K562 (cell line): Measurements from ENCODE around the gene ACSM6. TPM values are rescaled to one million over a fixed set of nuclear protein-coding genes. Genes with fewer than 3 reads are reported as not detected.

Experiments
- ATAC-seq: fragments of 200-7000 bp; cut with Tn5 transposase; 3 replicates; pipeline ENCODE4 v1.9.1; 2020; ENCODE audit warnings: moderate library complexity
- BruUV-seq: library from RNA; stranded (reverse); fragments of 400-500 nt; replicated peaks from 2 replicates; lab custom pipeline; 2021; lab: Mats Ljungman, UMichigan
- CTCF ChIA-PET: fragments of 300-600 bp; formaldehyde crosslinking; extraction: SDS; loops from one replicate; lab custom pipeline; 2021; ENCODE audit warnings: low intra/inter-chr PET ratio; lab: Yijun Ruan, JAX
- POLR2A ChIA-PET: fragments of 300-600, 350-650 bp; sonication (Branson Sonifier 250); formaldehyde crosslinking; extraction: SDS; loops from one replicate; lab custom pipeline; 2021; ENCODE audit warnings: antibody characterized with exemption, inconsistent platforms; lab: Yijun Ruan, JAX
- DNase-seq, 4 experiments: peaks; one replicate each; pipeline versions ENCODE4 v3.0.0 to v3.0.0-alpha.2; 2011 to 2018; ENCODE audit warnings: low spot score in 3 of 4, mixed read lengths in 3 of 4; ENCODE audit errors: extremely low read depth in 1 of 4
- FAIRE-seq: peaks from 2 replicates; lab custom pipeline; 2011; peaks lifted over from hg19 to GRCh38; lab: Jason Lieb, UNC
- H2AFZ ChIP-seq: 2 replicates; pipeline ENCODE4 v1.6.0; 2011; ENCODE audit warnings: low read depth, low read length, control low read depth, inconsistent platforms
- H3K27ac ChIP-seq: fragments of 200-600 bp; 3 replicates; pipeline ENCODE4 v1.8.0; 2011; ENCODE audit warnings: low read depth, mild to moderate bottlenecking, control low read depth, inconsistent platforms, low read length, moderate library complexity, mixed read lengths; ENCODE audit errors: extremely low read depth
- H3K27me3 ChIP-seq, 2 experiments: fragments of 300-600 bp in 1 of 2; 2 replicates in 1 of 2; 3 replicates in 1 of 2; pipeline versions ENCODE4 v1.6.0 to v1.8.0; 2011; ENCODE audit warnings: inconsistent platforms in 2 of 2, low read length in 2 of 2, mild to moderate bottlenecking in 1 of 2, mixed read lengths in 1 of 2, moderate library complexity in 1 of 2; ENCODE audit not compliant: control insufficient read depth in 2 of 2, insufficient read depth in 2 of 2
- H3K36me3 ChIP-seq: fragments of 300-600 bp; 3 replicates; pipeline ENCODE4 v1.8.0; 2011; ENCODE audit warnings: mild to moderate bottlenecking, low read length, inconsistent platforms; ENCODE audit not compliant: control insufficient read depth, insufficient read depth
- H3K4me1 ChIP-seq, 2 experiments: fragments of 200-600 bp in 1 of 2; replicated peaks in 1 of 2; 2 replicates in 1 of 2; 3 replicates in 1 of 2; pipeline versions ENCODE4 v1.5.1 to v1.8.0; 2011; ENCODE audit warnings: inconsistent platforms in 2 of 2, low read length in 2 of 2, mild to moderate bottlenecking in 1 of 2, mixed read lengths in 1 of 2, moderate library complexity in 1 of 2; ENCODE audit not compliant: control insufficient read depth in 2 of 2, insufficient read depth in 2 of 2
- H3K4me2 ChIP-seq: 2 replicates; pipeline ENCODE4 v1.6.1; 2011; ENCODE audit warnings: low read length, control low read depth, inconsistent platforms, mixed read lengths; ENCODE audit not compliant: insufficient read depth
- H3K4me3 ChIP-seq: fragments of 200-600 bp; sonication (generic), shearing (Covaris generic); 2 replicates; pipeline ENCODE4 v1.5.1; 2016; ENCODE audit warnings: control low read depth, inconsistent platforms
- H3K79me2 ChIP-seq: fragments of 200-600 bp; 3 replicates; pipeline ENCODE4 v1.8.0; 2011; ENCODE audit warnings: low read length, inconsistent platforms; ENCODE audit not compliant: control insufficient read depth, insufficient read depth
- H3K9ac ChIP-seq, 2 experiments: 2 replicates each; pipeline versions ENCODE4 v1.6.0 to v1.6.1; 2011; ENCODE audit warnings: low read depth in 2 of 2, low read length in 2 of 2, control low read depth in 1 of 2, inconsistent platforms in 1 of 2, mild to moderate bottlenecking in 1 of 2, mixed read lengths in 1 of 2; ENCODE audit not compliant: insufficient read depth in 1 of 2
- H3K9me1 ChIP-seq: one replicate; pipeline ENCODE4 v1.6.0; 2011; ENCODE audit warnings: inconsistent platforms, mild to moderate bottlenecking, low read length, moderate library complexity; ENCODE audit not compliant: control insufficient read depth, insufficient read depth
- H3K9me3 ChIP-seq: replicated peaks from 2 replicates; pipeline ENCODE4 v1.5.1; 2011; ENCODE audit warnings: low read depth, low read length, inconsistent platforms; ENCODE audit not compliant: control insufficient read depth, insufficient read depth
- H4K20me1 ChIP-seq: replicated peaks from 2 replicates; pipeline ENCODE4 v1.6.1; 2011; ENCODE audit warnings: low read length, inconsistent platforms, mixed read lengths; ENCODE audit not compliant: control insufficient read depth, insufficient read depth
- CCNT2 ChIP-seq: IDR thresholded peaks from 2 replicates; pipeline ENCODE4 v1.6.1; 2011; ENCODE audit warnings: borderline replicate concordance, low read depth, mild to moderate bottlenecking, moderate library complexity, mixed read lengths, low read length; ENCODE audit not compliant: insufficient read length; ENCODE audit errors: extremely low read depth
- HMG20A ChIP-seq: fragments of 450-650 bp; formaldehyde crosslinking; conservative IDR thresholded peaks from 2 replicates; pipeline ENCODE4 v1.4.0; 2020; ENCODE audit warnings: mild to moderate bottlenecking, mixed read lengths
- HMGN3 ChIP-seq: IDR thresholded peaks from 2 replicates; pipeline ENCODE4 v1.6.1; 2011; ENCODE audit warnings: borderline replicate concordance, low read depth, mild to moderate bottlenecking, mixed read lengths, low read length; ENCODE audit not compliant: insufficient read length; ENCODE audit errors: extremely low read depth
- HOXB6 ChIP-seq: fragments of 250-450 bp; sonication (Bioruptor Pico); IDR thresholded peaks from 2 replicates; pipeline ENCODE4 v1.5.1; 2022; ENCODE audit warnings: mild to moderate bottlenecking, borderline replicate concordance
- IFI16 ChIP-seq: fragments of 250-450 bp; sonication (Bioruptor Pico); IDR thresholded peaks from 2 replicates; pipeline ENCODE4 v2.1.2; 2022; ENCODE audit warnings: mild to moderate bottlenecking, inconsistent platforms
- NFIC ChIP-seq: fragments of 450-650 bp; IDR thresholded peaks from 2 replicates; pipeline ENCODE4 v1.6.1; 2017; ENCODE audit warnings: mild to moderate bottlenecking, inconsistent platforms
- RBBP5 ChIP-seq: fragments of 200-600 bp; sonication (generic); IDR thresholded peaks from 2 replicates; pipeline ENCODE4 v1.6.1; 2012; ENCODE audit warnings: borderline replicate concordance, mild to moderate bottlenecking, low read length, control low read depth, inconsistent platforms; ENCODE audit not compliant: insufficient read depth, poor library complexity, severe bottlenecking
- RBM34 ChIP-seq: fragments of 200-400 bp; formaldehyde crosslinking; IDR thresholded peaks from 2 replicates; pipeline ENCODE4 v1.6.1; 2018; ENCODE audit warnings: low read length, borderline replicate concordance; ENCODE audit not compliant: insufficient read depth
- RCOR1 ChIP-seq, 2 experiments: IDR thresholded peaks; 2 replicates each; pipeline ENCODE4 v1.6.1; 2012; ENCODE audit warnings: low read depth in 2 of 2, low read length in 2 of 2, borderline replicate concordance in 1 of 2, improper control_type of control experiment in 1 of 2
- SNRNP70 ChIP-seq: fragments of 200-400 bp; formaldehyde crosslinking; optimal IDR thresholded peaks from 2 replicates; pipeline ENCODE3; 2017; ENCODE audit warnings: low read depth, low read length
- SRSF7 ChIP-seq: fragments of 200-400 bp; formaldehyde crosslinking; optimal IDR thresholded peaks from 2 replicates; pipeline ENCODE3; 2017; ENCODE audit warnings: mild to moderate bottlenecking, low read depth, low read length
- ZNF384 ChIP-seq: IDR thresholded peaks from 2 replicates; pipeline ENCODE4 v1.6.1; 2012; ENCODE audit warnings: low read depth, low read length, improper control_type of control experiment
- ZNF431 ChIP-seq: sonication (generic); formaldehyde crosslinking; IDR thresholded peaks from 2 replicates; pipeline ENCODE4 v1.8.0; 2022; ENCODE audit warnings: mild to moderate bottlenecking, missing genetic modification reagents
- WGBS: fragments of 100-300 bp; shearing (Covaris generic); methylation state at CpG from one replicate; pipeline ENCODE4 v1.1.6; 2016; ENCODE audit warnings: low coverage, mixed read lengths; ENCODE audit not compliant: insufficient coverage; ENCODE audit errors: missing lambda C conversion rate; 5-methylcytosine and 5-hydroxymethylcytosine counted together
- in situ Hi-C: fragments of 300-500 bp; cut with MboI; formaldehyde crosslinking; loops from 4 replicates; pipeline ENCODE4 v1.15.0; 2018; ENCODE audit warnings: inconsistent platforms, mixed read lengths
- intact Hi-C: fragments of 100-400 bp; cut with micrococcal nuclease; formaldehyde crosslinking; loops from 2 replicates; pipeline ENCODE4 v1.14.2; 2022
- polyA plus RNA-seq, 8 experiments: library from polyadenylated mRNA; depleted of rRNA in 4 of 8; stranded (reverse) in 5 of 8; unstranded in 3 of 8; fragments of >200 nt; fragmentation: Nextera tagmentation in 2 of 8; fragmentation: Illumina TruSeq in 1 of 8; extraction: Ambion mirVana in 2 of 8; extraction: Trizol in 1 of 8; gene quantifications; 2 replicates each; pipeline versions ENCODE4 v1.2.1 to v1.2.3, GENCODE V29; 2011 to 2014; ENCODE audit warnings: inconsistent platforms in 1 of 8, missing spikeins in 1 of 8
- total RNA-seq, 7 experiments: library from RNA; depleted of rRNA in 6 of 7; stranded (reverse); fragments of >200 nt in 6 of 7; fragmentation: Illumina TruSeq in 2 of 7; extraction: Trizol in 2 of 7; gene quantifications; 2 replicates each; pipeline versions ENCODE4 v1.2.1 to v1.2.3, GENCODE V29; 2011 to 2021; ENCODE audit warnings: low replicate concordance in 1 of 7
- TF ChIP-seq, protein P1 (sequence below): fragments of 450-650 bp; formaldehyde crosslinking; IDR thresholded peaks from 2 replicates; pipeline ENCODE4 v1.4.0; 2020; ENCODE audit warnings: mild to moderate bottlenecking, moderate library complexity
- TF ChIP-seq, protein P2 (sequence below), 2 experiments: fragments of 450-650 bp; IDR thresholded peaks; 2 replicates each; pipeline ENCODE4 v1.6.1; 2016

Gene ACSM6
- total and polyA plus RNA-seq, 9 of the 15 experiments (the other 6 are each of a cell fraction or from before 2014, with no cell fraction given) = not detected

DNA sequence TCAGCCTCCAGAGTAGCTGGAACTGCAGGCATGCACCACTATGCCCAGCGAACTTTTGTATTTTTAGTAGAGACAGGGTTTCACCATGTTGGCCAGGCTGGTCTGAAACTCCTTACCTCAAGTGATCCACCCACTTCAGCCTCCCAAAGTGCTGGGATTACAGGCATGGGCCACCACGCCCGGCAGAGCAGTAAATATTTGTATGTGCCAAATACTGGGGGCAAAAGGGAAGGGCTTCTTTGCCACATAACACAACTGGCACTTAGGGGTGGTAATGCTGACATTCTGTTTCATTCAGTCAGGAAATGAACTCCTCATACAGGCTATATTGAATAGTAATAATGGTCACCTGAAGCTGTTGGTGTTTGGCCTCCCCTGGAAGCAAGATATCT lies 41.6 kb downstream of the ACSM6 start:
- no peaks in the 10 kb centered on the region for H3K9me1 ChIP-seq
- H3K27me3 ChIP-seq = no peaks in the 10 kb centered on the region
- H3K4me2 ChIP-seq = no peak overlapping the region
- in situ Hi-C loops = loop anchor here (10.0 kb wide), 1 partner anchor 101 kb away; no protein-coding TSS in a partner anchor
- H4K20me1 ChIP-seq = no peaks in the 10 kb centered on the region
- ChIA-PET POLR2A (interaction anchor here (0.6 kb wide), 1 partner anchor 22 kb away, joined by 3 read pairs; no protein-coding TSS in a partner anchor), CTCF (no interaction called here)
- no peak overlapping the region for H3K4me3 ChIP-seq
- TF ChIP-seq, protein P1, sequence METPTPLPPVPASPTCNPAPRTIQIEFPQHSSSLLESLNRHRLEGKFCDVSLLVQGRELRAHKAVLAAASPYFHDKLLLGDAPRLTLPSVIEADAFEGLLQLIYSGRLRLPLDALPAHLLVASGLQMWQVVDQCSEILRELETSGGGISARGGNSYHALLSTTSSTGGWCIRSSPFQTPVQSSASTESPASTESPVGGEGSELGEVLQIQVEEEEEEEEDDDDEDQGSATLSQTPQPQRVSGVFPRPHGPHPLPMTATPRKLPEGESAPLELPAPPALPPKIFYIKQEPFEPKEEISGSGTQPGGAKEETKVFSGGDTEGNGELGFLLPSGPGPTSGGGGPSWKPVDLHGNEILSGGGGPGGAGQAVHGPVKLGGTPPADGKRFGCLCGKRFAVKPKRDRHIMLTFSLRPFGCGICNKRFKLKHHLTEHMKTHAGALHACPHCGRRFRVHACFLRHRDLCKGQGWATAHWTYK (CRISPR knock-in tag) = no peak
- no peak for TF ChIP-seq IFI16 (CRISPR knock-in tag)
- TF ChIP-seq HOXB6 (CRISPR knock-in tag) = no peak
- TF ChIP-seq ZNF431 (CRISPR knock-in tag) = no peak
- TF ChIP-seq RBM34 = no peak
- TF ChIP-seq RCOR1 (IDR thresholded peaks at IDR 0.05; ENCODE audit: borderline replicate concordance in 1 of 2, low read depth in 2 of 2, low read length in 2 of 2) = no peak
- TF ChIP-seq HMGN3 = no peak
- TF ChIP-seq, protein P2, sequence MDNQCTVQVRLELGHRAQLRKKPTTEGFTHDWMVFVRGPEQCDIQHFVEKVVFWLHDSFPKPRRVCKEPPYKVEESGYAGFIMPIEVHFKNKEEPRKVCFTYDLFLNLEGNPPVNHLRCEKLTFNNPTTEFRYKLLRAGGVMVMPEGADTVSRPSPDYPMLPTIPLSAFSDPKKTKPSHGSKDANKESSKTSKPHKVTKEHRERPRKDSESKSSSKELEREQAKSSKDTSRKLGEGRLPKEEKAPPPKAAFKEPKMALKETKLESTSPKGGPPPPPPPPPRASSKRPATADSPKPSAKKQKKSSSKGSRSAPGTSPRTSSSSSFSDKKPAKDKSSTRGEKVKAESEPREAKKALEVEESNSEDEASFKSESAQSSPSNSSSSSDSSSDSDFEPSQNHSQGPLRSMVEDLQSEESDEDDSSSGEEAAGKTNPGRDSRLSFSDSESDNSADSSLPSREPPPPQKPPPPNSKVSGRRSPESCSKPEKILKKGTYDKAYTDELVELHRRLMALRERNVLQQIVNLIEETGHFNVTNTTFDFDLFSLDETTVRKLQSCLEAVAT (IDR thresholded peaks at IDR 0.05) = no peak
- TF ChIP-seq HMG20A = no peak
- TF ChIP-seq NFIC = no peak
- TF ChIP-seq SNRNP70 = no peak
- no peak for TF ChIP-seq CCNT2
- no peak for TF ChIP-seq RBBP5
- no peak for TF ChIP-seq SRSF7
- no peak for TF ChIP-seq ZNF384
- no peak overlapping the region for H2AFZ ChIP-seq
- 60% methylated on average over 3 of the region's 3 CpGs for WGBS
- DNase-seq (no peak), FAIRE-seq (no peak), ATAC-seq (no peak)
- H3K36me3 ChIP-seq = peaks cover 30% of the 10 kb centered on the region; the same call in 2 of the 3 replicates
- no TSS peak for BruUV-seq
- peaks cover 0 to 4% of the 10 kb centered on the region in 2 experiments; a peak in 1 of 5 replicates for H3K4me1 ChIP-seq
- no peak overlapping the region for H3K9ac ChIP-seq
- no peak overlapping the region for H3K27ac ChIP-seq
- H3K79me2 ChIP-seq = no peaks in the 10 kb centered on the region
- intact Hi-C loops = no loop called here
- H3K9me3 ChIP-seq = no peaks in the 10 kb centered on the region
